ENCODE results near the gene CFAP57. TPM values are rescaled to one million over a fixed set of nuclear protein-coding genes. Genes with fewer than 3 reads are reported as not detected.
A peak's percentile ranks its signal among the peaks of the same experiment; 100 is the strongest.

Gene CFAP57
- total RNA-seq, 1 donor from 2014 or later: 4.1 TPM

DNA sequence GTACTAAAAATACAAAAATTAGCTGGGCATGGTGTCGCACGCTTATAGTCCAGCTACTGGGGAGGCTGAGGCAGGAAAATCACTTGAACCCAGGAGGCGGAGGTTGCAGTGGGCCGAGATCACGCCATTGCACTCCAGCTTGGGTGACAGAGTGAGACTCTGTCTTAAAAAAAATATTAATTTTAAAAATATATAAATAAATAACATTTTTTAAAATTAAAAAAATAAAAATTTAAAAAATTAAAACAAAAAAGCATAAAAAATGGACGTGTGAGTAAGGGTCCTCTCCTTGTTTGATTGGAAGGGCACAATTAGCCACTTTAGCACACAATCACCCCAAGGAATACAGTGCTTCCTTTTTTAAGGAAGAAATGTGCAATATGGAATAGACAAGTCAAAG, 18.7 kb upstream of the CFAP57 start:
- Histone ChIP-seq H3K4me3 (no peak overlapping the region), H3K36me3 (no peaks in the 10 kb centered on the region), H3K9me3 (no peaks in the 10 kb centered on the region), H3K27me3 (ENCODE audit: low read depth) (peaks cover 18% of the 10 kb centered on the region), H3K27ac (no peak overlapping the region), H3K4me1 (no peaks in the 10 kb centered on the region)
- TF ChIP-seq, protein P1, sequence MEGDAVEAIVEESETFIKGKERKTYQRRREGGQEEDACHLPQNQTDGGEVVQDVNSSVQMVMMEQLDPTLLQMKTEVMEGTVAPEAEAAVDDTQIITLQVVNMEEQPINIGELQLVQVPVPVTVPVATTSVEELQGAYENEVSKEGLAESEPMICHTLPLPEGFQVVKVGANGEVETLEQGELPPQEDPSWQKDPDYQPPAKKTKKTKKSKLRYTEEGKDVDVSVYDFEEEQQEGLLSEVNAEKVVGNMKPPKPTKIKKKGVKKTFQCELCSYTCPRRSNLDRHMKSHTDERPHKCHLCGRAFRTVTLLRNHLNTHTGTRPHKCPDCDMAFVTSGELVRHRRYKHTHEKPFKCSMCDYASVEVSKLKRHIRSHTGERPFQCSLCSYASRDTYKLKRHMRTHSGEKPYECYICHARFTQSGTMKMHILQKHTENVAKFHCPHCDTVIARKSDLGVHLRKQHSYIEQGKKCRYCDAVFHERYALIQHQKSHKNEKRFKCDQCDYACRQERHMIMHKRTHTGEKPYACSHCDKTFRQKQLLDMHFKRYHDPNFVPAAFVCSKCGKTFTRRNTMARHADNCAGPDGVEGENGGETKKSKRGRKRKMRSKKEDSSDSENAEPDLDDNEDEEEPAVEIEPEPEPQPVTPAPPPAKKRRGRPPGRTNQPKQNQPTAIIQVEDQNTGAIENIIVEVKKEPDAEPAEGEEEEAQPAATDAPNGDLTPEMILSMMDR (IDR thresholded peaks at IDR 0.05): no peak
- no peak for DNase-seq
- intact Hi-C loops (cut with DNase I): no loop called here
- ATAC-seq: no peak

DNA sequence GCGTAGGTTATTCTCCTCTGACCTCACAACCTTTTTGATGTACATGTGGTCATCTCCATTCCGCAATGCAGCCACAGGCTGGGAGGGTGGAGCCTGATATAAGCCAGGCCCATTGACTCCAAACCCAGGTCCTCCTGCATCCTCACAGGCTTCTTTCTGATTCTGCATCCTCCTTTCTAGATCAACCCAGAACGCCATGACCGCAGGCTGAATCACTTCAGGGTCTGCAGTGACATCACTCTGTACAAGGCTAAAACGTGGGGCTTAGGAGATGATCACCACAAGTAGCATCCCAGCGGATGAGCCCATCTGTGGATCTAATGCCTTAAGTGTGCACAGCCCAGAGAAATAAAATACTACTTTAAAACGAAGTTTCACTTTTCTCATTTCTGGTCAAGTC, 16.1 kb upstream of the CFAP57 start:
- no peak overlapping the region for H3K4me3 ChIP-seq
- DNase-seq (no peak), ATAC-seq (no peak)
- TF ChIP-seq, protein P1 (IDR thresholded peaks at IDR 0.05): no peak
- H3K36me3 ChIP-seq: no peaks in the 10 kb centered on the region
- H3K27ac ChIP-seq: no peak overlapping the region
- no peaks in the 10 kb centered on the region for H3K4me1 ChIP-seq
- no peaks in the 10 kb centered on the region for H3K9me3 ChIP-seq
- peaks cover 13% of the 10 kb centered on the region for H3K27me3 ChIP-seq (ENCODE audit: low read depth)
- intact Hi-C loops (cut with DNase I): no loop called here

DNA sequence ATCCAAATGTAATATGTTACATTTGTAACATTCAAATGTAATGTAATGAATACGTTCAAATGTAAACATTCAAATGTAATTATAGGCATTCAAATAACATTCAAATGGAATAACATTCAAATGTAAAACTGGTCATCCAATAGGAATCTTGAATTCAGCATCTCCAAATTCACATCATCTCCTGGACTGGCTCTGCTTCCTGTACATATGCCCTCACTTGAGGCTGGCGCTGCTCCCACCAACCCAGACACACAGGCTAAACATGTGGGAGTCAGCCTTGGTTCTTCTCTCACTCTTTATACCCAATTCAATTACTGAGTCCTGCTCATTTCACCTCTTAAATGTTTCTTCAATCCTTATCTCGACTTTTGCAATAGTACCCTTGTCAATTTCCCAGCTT, 7.0 kb upstream of the CFAP57 start:
- no peak for DNase-seq
- intact Hi-C loops (cut with DNase I): no loop called here

DNA sequence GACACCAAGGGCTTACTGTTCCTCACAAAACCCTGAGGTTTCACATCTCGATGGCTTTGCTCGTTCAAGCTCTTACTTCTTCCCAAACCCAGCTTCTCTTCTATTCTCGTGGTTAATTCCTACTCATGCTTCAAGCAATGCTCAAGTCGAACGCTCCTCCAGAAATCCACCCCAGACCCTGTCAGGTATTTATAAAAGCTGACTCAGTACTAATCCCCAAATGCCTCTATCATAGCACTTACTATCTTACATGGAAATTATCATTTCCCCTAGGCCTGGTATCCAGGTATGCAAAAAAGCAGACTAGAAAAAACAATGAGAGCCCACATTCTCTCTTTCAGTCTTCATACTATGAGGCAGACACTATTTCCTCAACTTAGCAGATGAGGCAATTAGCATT, 6.4 kb upstream of the CFAP57 start:
- ATAC-seq: no peak
- Histone ChIP-seq H3K36me3 (peaks cover 81% of the 10 kb centered on the region), H3K4me3 (no peak overlapping the region), H3K4me1 (peaks cover 2% of the 10 kb centered on the region), H3K9me3 (no peaks in the 10 kb centered on the region), H3K27me3 (ENCODE audit: low read depth) (no peaks in the 10 kb centered on the region), H3K27ac (no peak overlapping the region)
- intact Hi-C loops (cut with DNase I): no loop called here
- TF ChIP-seq, protein P1 (IDR thresholded peaks at IDR 0.05): no peak
- DNase-seq: no peak

More for the DNA sequence above, 7.0 kb upstream of the CFAP57 start:
- H3K4me1 ChIP-seq: no peaks in the 10 kb centered on the region
- no peaks in the 10 kb centered on the region for H3K27me3 ChIP-seq (ENCODE audit: low read depth)
- H3K4me3 ChIP-seq: no peak overlapping the region
- no peak overlapping the region for H3K27ac ChIP-seq
- TF ChIP-seq, protein P1 (IDR thresholded peaks at IDR 0.05): no peak
- no peaks in the 10 kb centered on the region for H3K9me3 ChIP-seq
- no peak for ATAC-seq
- H3K36me3 ChIP-seq: peaks cover 76% of the 10 kb centered on the region

DNA sequence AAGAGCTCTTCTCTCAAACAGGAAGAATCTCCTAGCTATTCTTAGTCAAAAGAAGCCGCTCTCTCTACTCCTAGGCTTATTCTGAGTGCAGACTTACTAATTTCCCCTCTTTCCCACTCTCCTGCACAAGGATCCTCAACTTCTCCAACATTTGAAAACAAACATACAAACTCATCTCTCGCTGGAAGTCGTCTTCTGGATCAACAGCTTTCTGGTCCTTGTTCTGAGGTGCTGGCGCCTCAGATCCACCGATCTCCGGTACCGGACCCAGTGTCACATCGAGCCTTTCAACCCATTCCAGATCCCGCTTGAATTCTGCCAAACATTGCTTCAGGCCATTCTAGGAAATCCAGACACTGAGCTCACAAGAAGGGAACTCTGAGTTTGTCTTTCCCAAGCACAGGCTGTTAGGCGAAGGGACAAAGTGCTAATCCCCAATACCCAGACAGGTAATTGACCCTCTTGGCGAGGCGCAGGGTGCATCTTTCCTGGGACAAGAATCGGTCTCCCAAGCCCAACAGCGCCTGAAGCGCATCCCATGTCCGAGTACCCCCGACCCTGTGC, 736 bp upstream of the CFAP57 start:
- intact Hi-C loops (cut with DNase I): no loop called here
- DNase-seq: no peak
- no peaks in the 10 kb centered on the region for H3K27me3 ChIP-seq (ENCODE audit: low read depth)
- peaks cover 16% of the 10 kb centered on the region for H3K4me1 ChIP-seq
- H3K4me3 ChIP-seq: peak overlapping the region; percentile 98
- no peak for ATAC-seq
- peak overlapping the region; percentile 77 for H3K27ac ChIP-seq
- peaks cover 42% of the 10 kb centered on the region for H3K36me3 ChIP-seq
- TF ChIP-seq, protein P1 (IDR thresholded peaks at IDR 0.05): no peak
- no peaks in the 10 kb centered on the region for H3K9me3 ChIP-seq

Measured in lower lobe of right lung (tissue), 2 donors.